GM12878 (cell line): Measurements from ENCODE around the gene MAGI1. TPM values are rescaled to one million over a fixed set of nuclear protein-coding genes. Genes with fewer than 3 reads are reported as not detected.

Experiments used
- ATAC-seq: fragments of 200-7000 bp; cut with Tn5 transposase; 3 replicates; pipeline ENCODE4 v1.9.1; 2020; ENCODE audit warnings: mild to moderate bottlenecking, moderate library complexity
- BruUV-seq: library from RNA; stranded (reverse); fragments of 400-500 nt; replicated peaks from 2 replicates; lab custom pipeline; 2021; lab: Mats Ljungman, UMichigan
- CTCF ChIA-PET: fragments of 300-600 bp; sonication (Branson Sonifier 250); formaldehyde crosslinking; extraction: SDS; loops from one replicate; lab custom pipeline; 2021; ENCODE audit warnings: inconsistent platforms; lab: Yijun Ruan, JAX
- POLR2A ChIA-PET: fragments of 350-600 bp; formaldehyde crosslinking; extraction: SDS; loops from one replicate; lab custom pipeline; 2021; ENCODE audit warnings: inconsistent platforms; lab: Charles Lee
- RAD21 ChIA-PET: fragments of 300-600 bp; sonication (Branson Sonifier 250); formaldehyde crosslinking; loops from one replicate; lab custom pipeline; 2023; ENCODE audit warnings: antibody characterized with exemption; ENCODE audit not compliant: unreplicated experiment; lab: Charles Lee
- SMC1A ChIA-PET: fragments of 300-600 bp; sonication (Branson Sonifier 250); formaldehyde crosslinking; loops from one replicate; lab custom pipeline; 2023; ENCODE audit not compliant: unreplicated experiment, uncharacterized antibody; lab: Charles Lee
- DNase-seq: peaks from one replicate; pipeline ENCODE4 v3.0.0-alpha.2; 2011; ENCODE audit warnings: low read depth, low spot score
- FAIRE-seq: peaks from 3 replicates; lab custom pipeline; 2011; peaks lifted over from hg19 to GRCh38; lab: Jason Lieb, UNC
- H2AFZ ChIP-seq: 2 replicates; pipeline ENCODE4 v1.6.0; 2011; ENCODE audit warnings: low read depth, low read length, control low read depth; ENCODE audit not compliant: control insufficient read depth
- H3K27ac ChIP-seq: 2 replicates; pipeline ENCODE4 v1.5.1; 2011; ENCODE audit warnings: control low read depth; ENCODE audit not compliant: control insufficient read depth, insufficient read depth
- H3K27me3 ChIP-seq, 2 experiments: replicated peaks in 1 of 2; 2 replicates each; pipeline versions ENCODE4 v1.6.0 to v1.6.1; 2011; ENCODE audit warnings: low read length in 1 of 2; ENCODE audit not compliant: control insufficient read depth in 2 of 2, insufficient read depth in 2 of 2
- H3K36me3 ChIP-seq, 2 experiments: 2 replicates each; pipeline ENCODE4 v1.5.1; 2011; ENCODE audit warnings: low read length in 1 of 2; ENCODE audit not compliant: control insufficient read depth in 2 of 2, insufficient read depth in 2 of 2
- H3K4me1 ChIP-seq: 2 replicates; pipeline ENCODE4 v1.6.1; 2011; ENCODE audit warnings: mild to moderate bottlenecking, low read length, moderate library complexity, mixed read lengths; ENCODE audit not compliant: control insufficient read depth, insufficient read depth
- H3K4me2 ChIP-seq: 2 replicates; pipeline ENCODE4 v1.6.0; 2011; ENCODE audit warnings: control low read depth; ENCODE audit not compliant: control insufficient read depth, insufficient read depth
- H3K4me3 ChIP-seq: fragments of 200-600 bp; sonication (generic); 2 replicates; pipeline ENCODE4 v1.5.1; 2016
- H3K79me2 ChIP-seq: 2 replicates; pipeline ENCODE4 v1.6.0; 2011; ENCODE audit warnings: low read length; ENCODE audit not compliant: control insufficient read depth, insufficient read depth
- H3K9ac ChIP-seq: 2 replicates; pipeline ENCODE4 v1.8.0; 2011; ENCODE audit warnings: low read length, control low read depth, mixed read lengths; ENCODE audit not compliant: control insufficient read depth, insufficient read depth
- H3K9me3 ChIP-seq: replicated peaks from 3 replicates; pipeline ENCODE4 v1.5.1; 2011; ENCODE audit warnings: mild to moderate bottlenecking, low read length; ENCODE audit not compliant: control insufficient read depth, insufficient read depth
- H4K20me1 ChIP-seq: 2 replicates; pipeline ENCODE4 v1.6.0; 2011; ENCODE audit not compliant: control insufficient read depth, insufficient read depth
- BACH1 ChIP-seq: fragments of 450-650 bp; IDR thresholded peaks from 2 replicates; pipeline ENCODE4 v1.6.1; 2017; ENCODE audit warnings: mild to moderate bottlenecking, borderline replicate concordance
- CEBPB ChIP-seq, 2 experiments: fragments of 150-350 bp in 1 of 2; IDR thresholded peaks; 2 replicates each; pipeline ENCODE4 v1.6.1; 2012 to 2014; ENCODE audit warnings: low read depth in 2 of 2, low read length in 2 of 2, borderline replicate concordance in 1 of 2, inconsistent platforms in 1 of 2
- CEBPZ ChIP-seq: fragments of 150-350 bp; IDR thresholded peaks from 2 replicates; pipeline ENCODE4 v1.6.1; 2016; ENCODE audit warnings: low read depth, low read length
- E2F4 ChIP-seq: IDR thresholded peaks from 2 replicates; pipeline ENCODE4 v1.6.1; 2012; ENCODE audit warnings: low read depth, low read length, improper control_type of control experiment
- FOXM1 ChIP-seq: IDR thresholded peaks from 2 replicates; pipeline ENCODE4 v1.6.1; 2012; ENCODE audit warnings: low read depth, mild to moderate bottlenecking, inconsistent platforms, low read length, moderate library complexity
- JUND ChIP-seq: IDR thresholded peaks from 2 replicates; pipeline ENCODE4 v1.6.1; 2012; ENCODE audit warnings: low read depth, mild to moderate bottlenecking, low read length, improper control_type of control experiment, moderate library complexity
- MYC ChIP-seq: IDR thresholded peaks from 2 replicates; pipeline ENCODE4 v1.6.1; 2011; ENCODE audit warnings: mild to moderate bottlenecking, low read length, moderate library complexity, inconsistent platforms; ENCODE audit not compliant: insufficient read depth, insufficient replicate concordance, insufficient read length, severe bottlenecking
- SKIL ChIP-seq: fragments of 450-650 bp; IDR thresholded peaks from 2 replicates; pipeline ENCODE4 v1.6.1; 2017; ENCODE audit warnings: mild to moderate bottlenecking, low read depth, inconsistent platforms; ENCODE audit not compliant: poor library complexity, severe bottlenecking
- SMAD1 ChIP-seq: fragments of 450-650 bp; IDR thresholded peaks from 2 replicates; pipeline ENCODE4 v1.6.1; 2018; ENCODE audit warnings: mild to moderate bottlenecking, low read depth; ENCODE audit not compliant: partially characterized antibody
- SPI1 ChIP-seq: IDR thresholded peaks from 2 replicates; pipeline ENCODE4 v1.6.1; 2011; ENCODE audit warnings: low read depth, mild to moderate bottlenecking, low read length, moderate library complexity, borderline replicate concordance; ENCODE audit not compliant: insufficient read depth
- SRF ChIP-seq, 2 experiments: IDR thresholded peaks; 2 replicates each; pipeline ENCODE4 v1.6.1; 2011; ENCODE audit warnings: low read depth in 2 of 2, low read length in 2 of 2, mild to moderate bottlenecking in 1 of 2, moderate library complexity in 1 of 2
- TARDBP ChIP-seq: IDR thresholded peaks from 2 replicates; pipeline ENCODE4 v1.6.1; 2016; ENCODE audit warnings: borderline replicate concordance
- TCF12 ChIP-seq: IDR thresholded peaks from 2 replicates; pipeline ENCODE4 v1.6.1; 2011; ENCODE audit warnings: low read depth, mild to moderate bottlenecking, low read length
- TCF3 ChIP-seq: IDR thresholded peaks from 2 replicates; pipeline ENCODE4 v1.6.1; 2012; ENCODE audit warnings: low read depth, mild to moderate bottlenecking, low read length, borderline replicate concordance; ENCODE audit not compliant: insufficient read depth
- ZNF24 ChIP-seq: fragments of 450-650 bp; IDR thresholded peaks from 2 replicates; pipeline ENCODE4 v1.6.1; 2017; ENCODE audit warnings: antibody characterized with exemption, mild to moderate bottlenecking
- WGBS: methylation state at CpG from one replicate; pipeline ENCODE4 v1.1.6; 2016; ENCODE audit warnings: low lambda C conversion rate; ENCODE audit not compliant: insufficient replicate concordance, insufficient coverage; ENCODE audit errors: missing lambda C conversion rate; 5-methylcytosine and 5-hydroxymethylcytosine counted together
- in situ Hi-C: fragments of 300-500 bp; cut with MboI; formaldehyde crosslinking; loops from 9 replicates; pipeline ENCODE4 v1.14.3; 2018; ENCODE audit warnings: mixed read lengths
- intact Hi-C: fragments of 100-400 bp; cut with micrococcal nuclease; formaldehyde crosslinking; loops from one replicate; pipeline ENCODE4 v1.14.2; 2022; ENCODE audit not compliant: unreplicated experiment
- polyA plus RNA-seq, 11 experiments: library from polyadenylated mRNA; depleted of rRNA in 4 of 11; unstranded in 6 of 11; stranded (reverse) in 5 of 11; fragments of >200 nt; fragmentation: Nextera tagmentation in 4 of 11; fragmentation: Illumina TruSeq in 1 of 11; extraction: Ambion mirVana in 4 of 11; extraction: Trizol in 1 of 11; gene quantifications; 1 replicate in 1 of 11; 2 replicates in 10 of 11; pipeline versions ENCODE4 v1.2.1 to v1.2.3, GENCODE V29; 2011 to 2016; ENCODE audit warnings: inconsistent platforms in 2 of 11, missing spikeins in 2 of 11, low read depth in 1 of 11
- total RNA-seq, 4 experiments: library from RNA; depleted of rRNA in 3 of 4; stranded (reverse); fragments of >200 nt in 3 of 4; fragmentation: Illumina TruSeq in 1 of 4; extraction: Trizol in 1 of 4; gene quantifications; 2 replicates each; pipeline versions ENCODE4 v1.2.1 to v1.2.3, GENCODE V29; 2013 to 2021

The MAGI1 gene
- total and polyA plus RNA-seq, 10 of the 15 experiments (the other 5 are each of a cell fraction or from before 2014, with no cell fraction given): 0.02 to 3.3 (median 0.29) TPM; not detected in 1

- H3K9ac ChIP-seq: no peak overlapping the region
- in situ Hi-C loops: no loop called here
- FAIRE-seq: no peak
- no peaks in the 10 kb centered on the region for H3K4me1 ChIP-seq
- intact Hi-C loops: no loop called here
- POLR2A ChIA-PET: no interaction called here
- SMC1A ChIA-PET: no interaction called here
- H3K36me3 ChIP-seq: no peaks in the 10 kb centered on the region
- no peak overlapping the region for H2AFZ ChIP-seq
- CTCF ChIA-PET: no interaction called here
- no peak overlapping the region for H3K27ac ChIP-seq
- H3K4me2 ChIP-seq: no peak overlapping the region
- H3K9me3 ChIP-seq: no peaks in the 10 kb centered on the region
- TF ChIP-seq SPI1: no peak
- TF ChIP-seq TCF12: no peak
- TF ChIP-seq SRF (IDR thresholded peaks at IDR 0.05; ENCODE audit: low read depth in 2 of 2, low read length in 2 of 2): no peak
- no peak for TF ChIP-seq CEBPZ
- TF ChIP-seq E2F4: no peak
- no peak for TF ChIP-seq JUND
- TF ChIP-seq TARDBP: no peak
- TF ChIP-seq SMAD1: no peak
- no peak for TF ChIP-seq ZNF24
- no peak for TF ChIP-seq TCF3
- TF ChIP-seq MYC: no peak
- no peak for TF ChIP-seq FOXM1
- TF ChIP-seq SKIL: no peak
- no peak for TF ChIP-seq CEBPB (IDR thresholded peaks at IDR 0.05; ENCODE audit: borderline replicate concordance in 1 of 2, low read depth in 2 of 2, low read length in 2 of 2)
- TF ChIP-seq BACH1: no peak
- DNase-seq: no peak
- no peaks in the 10 kb centered on the region for H4K20me1 ChIP-seq
- 82% methylated on average over 4 of the region's 4 CpGs for WGBS
- no peak overlapping the region for H3K4me3 ChIP-seq
- ATAC-seq: no peak
- no TSS peak for BruUV-seq
- H3K27me3 ChIP-seq: no peaks in the 10 kb centered on the region
- RAD21 ChIA-PET: no interaction called here
- H3K79me2 ChIP-seq: no peaks in the 10 kb centered on the region
Observed at GRCh38 chr3:65532215-65532614, 506.5 kb downstream of the MAGI1 start.
